Retina (tissue), 1 donor: Measurements from ENCODE around the gene OR51A2.
"Not testable (repeated sequence)": the region's sequence is repeated elsewhere in the genome, so short reads cannot be mapped to it uniquely, and the experiment has no call there.

ENCODE experiments used
- DNase-seq: peaks from one replicate; pipeline ENCODE4 v3.0.0-alpha.2; 2016

The OR51A2 gene

DNA sequence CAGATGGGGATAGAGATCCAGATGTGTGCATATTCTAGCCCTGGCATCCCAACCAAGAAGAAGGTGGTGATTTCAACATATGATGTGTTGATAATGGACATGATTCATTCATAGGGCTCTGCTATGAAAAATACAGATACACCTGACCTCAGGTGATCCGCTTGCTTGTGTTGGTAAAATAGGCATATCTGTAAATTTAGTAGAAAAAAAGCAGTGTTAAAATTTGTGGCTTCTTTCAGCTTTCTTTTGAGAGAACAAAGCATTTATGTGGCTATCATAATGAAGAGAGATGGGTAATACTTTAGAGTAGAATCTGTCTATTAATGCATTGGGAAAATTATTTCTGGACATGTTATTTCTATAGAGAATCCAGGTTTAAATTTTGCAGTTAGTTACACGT, at the start of gene OR51A2:
Gene OR51A2 (minus strand): TSS at position 101 of the 400 bp plus-strand sequence. CDS start 0 bp downstream, at position 101.
- not testable (repeated sequence) for DNase-seq

GRCh38 chr11:5004424-5005274, 49.1 kb upstream of the OR51A2 start:
- DNase-seq, result peak; percentile 48

DNA sequence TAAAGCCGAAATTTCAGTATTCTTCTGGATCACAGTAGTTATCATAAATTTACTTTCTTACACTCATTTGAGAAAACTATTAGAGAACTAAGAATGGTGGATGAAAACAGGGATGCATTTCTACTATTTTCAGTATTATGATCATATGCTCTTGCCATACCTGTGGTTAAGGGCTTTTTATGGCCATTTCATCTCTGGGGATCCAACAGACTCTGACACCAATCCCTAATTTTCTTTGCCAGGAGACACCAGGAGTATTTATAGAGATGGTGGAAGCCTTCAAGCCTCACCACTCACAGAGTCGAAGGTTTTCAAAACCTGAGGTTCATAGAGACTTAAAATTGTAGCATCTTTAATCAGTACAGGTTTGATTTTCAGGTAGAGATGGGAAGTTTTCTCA, 39.0 kb upstream of the OR51A2 start, which contains the start of gene OR51L1:
Gene OR51L1 (plus strand): TSS at position 301 of the 400 bp plus-strand sequence. CDS start 4,132 bp downstream, outside the sequence.
- no peak for DNase-seq

- no peak for DNase-seq
Observed at GRCh38 chr11:4991060-4991459, 35.5 kb upstream of the OR51A2 start.

GRCh38 chr11:4983841-4984240, 28.3 kb upstream of the OR51A2 start:
- DNase-seq, result no peak

DNA sequence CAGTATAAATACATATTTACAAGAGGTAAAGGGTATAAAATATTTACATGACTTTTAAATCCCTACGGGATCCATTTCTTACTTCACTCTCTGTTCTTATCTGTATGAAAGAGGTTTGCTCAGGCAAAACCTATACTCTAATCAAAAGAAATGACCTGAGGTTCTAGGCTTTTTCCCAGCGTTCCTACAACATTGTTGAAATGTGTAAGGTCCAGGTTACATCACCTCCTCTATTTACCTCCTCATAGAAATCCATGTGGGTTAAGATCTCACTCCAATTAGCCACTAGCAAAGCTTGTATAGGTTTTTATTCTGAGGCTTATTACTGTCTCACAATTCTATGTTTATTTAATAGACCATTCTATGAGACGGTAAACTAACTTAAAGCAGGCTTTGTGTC, 27.2 kb upstream of the OR51A2 start:
- DNase-seq, result no peak

DNA sequence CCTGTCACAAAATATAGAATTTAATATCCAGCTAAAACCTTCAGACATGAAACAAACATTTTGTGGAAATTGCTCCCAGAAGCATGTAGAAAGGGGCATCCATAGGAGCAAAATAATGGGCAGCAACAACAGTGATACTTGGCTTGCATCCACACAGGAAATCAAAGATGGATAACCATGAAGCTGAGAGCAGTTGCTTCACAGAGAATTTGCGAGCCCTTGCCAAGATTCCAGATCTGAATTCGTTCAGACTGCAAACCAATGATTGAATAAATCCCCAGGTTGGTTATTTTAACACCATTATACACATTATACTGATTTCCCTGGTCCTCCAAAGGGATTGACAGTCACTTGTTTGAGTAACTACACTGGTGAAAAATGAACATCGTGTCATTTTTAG, 23.5 kb upstream of the OR51A2 start:
- DNase-seq, result no peak

GRCh38 chr11:4975436-4975835, 19.9 kb upstream of the OR51A2 start:
- no peak for DNase-seq

GRCh38 chr11:4962816-4963215, 7.3 kb upstream of the OR51A2 start:
- no peak for DNase-seq

GRCh38 chr11:4960877-4961276, 5.4 kb upstream of the OR51A2 start:
- no peak for DNase-seq

GRCh38 chr11:4957396-4957795, 1.9 kb upstream of the OR51A2 start:
- DNase-seq, result no peak

DNA sequence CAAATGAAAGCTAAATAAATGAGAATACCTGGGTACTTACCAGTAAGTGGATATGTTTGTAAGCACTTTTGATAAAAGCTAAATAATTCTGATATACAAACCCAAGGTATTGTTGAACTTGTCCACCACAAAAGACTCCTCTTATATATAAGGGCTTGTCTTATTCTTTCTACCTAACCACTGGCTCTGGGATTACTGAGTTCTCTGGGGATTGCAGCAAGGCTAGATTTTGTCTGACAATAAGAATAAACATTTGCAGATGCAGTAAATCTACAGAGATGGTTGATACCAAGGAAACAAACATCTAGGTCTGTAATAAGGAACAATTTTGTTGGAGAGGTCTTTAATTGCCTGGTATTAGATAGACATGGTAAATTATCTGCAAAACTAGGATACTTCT, 8.0 kb downstream of the OR51A2 start, which contains the start of gene OR51A4:
Gene OR51A4 (minus strand): TSS at position 101 of the 400 bp plus-strand sequence. CDS start 505 bp downstream, outside the sequence.
- no peak for DNase-seq

DNA sequence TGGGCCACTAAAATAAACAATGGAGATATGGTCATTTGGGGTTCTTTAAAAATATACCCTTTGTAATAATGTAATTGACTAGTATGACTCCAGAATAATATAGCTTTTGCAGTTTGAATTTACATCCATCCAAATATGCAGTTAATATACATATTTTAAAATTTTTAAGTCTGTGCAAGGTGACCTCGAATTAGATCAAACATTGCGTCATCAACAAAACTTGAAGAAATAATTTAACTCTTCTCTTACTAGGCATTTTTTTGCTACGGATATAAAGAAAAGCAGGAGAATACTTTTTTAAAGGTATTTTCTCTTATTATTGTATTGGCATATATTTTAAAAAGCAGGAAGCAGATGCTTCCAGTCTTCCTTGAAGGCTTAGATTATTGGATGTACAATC, 18.8 kb downstream of the OR51A2 start:
- no peak for DNase-seq

GRCh38 chr11:4932751-4933150, 22.8 kb downstream of the OR51A2 start:
- no peak for DNase-seq

DNA sequence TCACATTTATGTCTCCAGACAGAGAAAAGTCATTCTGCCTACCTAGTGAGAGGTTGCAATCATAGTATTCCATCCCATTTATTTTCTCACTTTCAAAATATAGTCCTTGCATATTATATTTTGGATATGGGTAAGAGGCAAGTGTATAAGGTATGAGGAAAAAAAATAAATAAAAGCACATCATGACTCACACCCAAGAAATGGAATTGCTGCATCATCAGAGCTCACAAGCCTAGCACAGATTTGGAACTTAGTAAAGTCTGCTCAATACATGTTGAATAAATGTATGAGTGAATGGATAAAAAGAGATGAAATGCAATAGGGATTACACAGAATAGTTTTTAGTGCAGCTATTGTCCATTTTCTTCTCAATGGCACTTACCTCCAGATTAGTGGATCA, 28.9 kb downstream of the OR51A2 start:
- DNase-seq, result no peak

DNA sequence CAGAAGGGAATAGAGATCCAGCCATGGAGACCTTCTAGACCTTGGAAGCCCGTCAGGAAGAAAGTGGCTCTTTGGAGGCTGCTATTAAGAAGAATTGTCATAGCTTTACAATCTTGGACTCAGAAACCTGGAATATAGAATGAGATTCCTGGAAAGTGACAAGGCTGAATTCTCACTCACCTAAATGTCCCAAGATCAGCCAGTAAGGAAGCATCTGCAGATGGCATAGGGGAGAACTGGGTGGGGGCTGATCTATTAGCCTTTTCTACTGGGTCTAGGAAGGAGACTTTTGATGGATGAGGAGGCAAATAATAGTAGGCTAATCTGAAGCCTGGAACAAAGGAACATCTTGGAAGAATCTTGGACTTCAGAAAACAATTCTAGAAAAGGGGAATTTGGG, 31.3 kb downstream of the OR51A2 start, which contains the start of gene OR51G1:
Gene OR51G1 (minus strand): TSS at position 101 of the 400 bp plus-strand sequence. CDS start 0 bp downstream, at position 101.
- DNase-seq, result no peak

- DNase-seq, result no peak
Observed at GRCh38 chr11:4922304-4922703, 33.2 kb downstream of the OR51A2 start.

GRCh38 chr11:4921796-4922195, 33.7 kb downstream of the OR51A2 start:
- DNase-seq, result no peak

DNA sequence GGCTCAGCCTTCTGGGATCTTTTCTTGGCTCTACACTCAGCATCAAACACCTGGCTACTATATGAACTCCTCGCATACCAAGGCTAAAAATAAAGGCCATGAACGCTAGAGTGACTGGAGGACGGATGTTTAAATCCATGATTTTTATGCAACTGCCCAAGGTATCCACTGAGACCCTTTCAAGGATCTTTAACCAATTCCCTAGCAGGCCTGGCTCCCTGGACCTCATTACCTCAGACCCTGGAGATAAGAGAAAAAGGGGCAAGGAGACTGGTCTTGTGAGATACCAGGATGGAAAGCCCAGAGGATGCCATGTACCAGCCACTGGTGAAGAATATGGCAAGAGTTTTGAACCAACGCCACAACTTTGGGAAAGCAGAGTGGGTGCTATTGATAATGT, 36.3 kb downstream of the OR51A2 start, which contains the start of gene OR51G2:
Gene OR51G2 (minus strand): TSS at position 101 of the 400 bp plus-strand sequence. CDS start 3,687 bp downstream, outside the sequence.
- DNase-seq, result no peak

DNA sequence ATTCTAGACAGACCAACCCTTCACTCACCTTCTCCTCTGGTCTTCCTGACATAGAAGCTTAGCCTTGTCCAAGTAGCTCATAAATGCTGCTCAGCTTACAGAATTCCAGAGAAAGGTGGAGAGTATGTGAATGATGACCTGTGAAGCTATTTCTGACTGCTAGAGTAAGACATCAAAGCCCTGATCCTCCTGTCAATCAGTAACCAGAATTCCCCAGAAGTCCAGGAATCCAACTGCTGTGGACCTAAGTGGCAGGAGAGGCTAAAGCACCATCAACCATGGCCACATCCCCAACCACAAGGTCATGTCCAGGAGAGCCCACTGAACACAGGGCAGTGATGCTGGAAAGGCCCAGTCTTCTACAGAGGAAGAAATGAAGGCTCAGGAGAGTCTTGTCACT, 38.9 kb downstream of the OR51A2 start:
- DNase-seq, result no peak
